ENCODE data around the gene NMNAT2. TPM values are rescaled to one million over a fixed set of nuclear protein-coding genes. Genes with fewer than 3 reads are reported as not detected.

Gene NMNAT2
- total RNA-seq, 1 experiment from 2014 or later, result 0.03 TPM

DNA sequence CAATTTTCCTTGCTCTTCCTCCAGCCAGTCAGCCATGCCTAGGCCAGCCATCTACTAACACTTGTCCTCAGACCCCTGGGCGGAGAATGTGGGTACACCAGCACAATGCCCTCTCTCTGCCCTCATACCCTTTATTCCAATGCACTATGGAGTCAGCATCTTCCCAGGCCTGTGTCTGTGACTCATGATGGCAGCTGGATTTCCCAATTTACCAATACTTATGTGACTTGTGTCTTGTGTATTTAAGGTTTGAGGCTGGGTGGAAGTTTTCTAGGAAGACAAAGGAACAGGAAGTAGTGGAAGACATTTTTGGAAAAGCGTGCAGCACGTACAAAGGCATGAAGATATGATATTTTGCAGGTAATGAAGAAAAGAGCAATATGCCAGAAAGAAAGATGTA lies 114.3 kb downstream of the NMNAT2 start:
- no peak for DNase-seq (ENCODE audit: low read depth, low spot score)
- in situ Hi-C loops (cut with HindIII; ENCODE audit: low pct_unique_long_range_greater_than_20kb, low sequenced_read_pairs), result no loop called here

GRCh38 chr1:183303323-183303645 lies 114.9 kb downstream of the NMNAT2 start:
- in situ Hi-C loops (cut with HindIII; ENCODE audit: low pct_unique_long_range_greater_than_20kb, low sequenced_read_pairs), result no loop called here
- no peak for DNase-seq (ENCODE audit: low read depth, low spot score)

DNA sequence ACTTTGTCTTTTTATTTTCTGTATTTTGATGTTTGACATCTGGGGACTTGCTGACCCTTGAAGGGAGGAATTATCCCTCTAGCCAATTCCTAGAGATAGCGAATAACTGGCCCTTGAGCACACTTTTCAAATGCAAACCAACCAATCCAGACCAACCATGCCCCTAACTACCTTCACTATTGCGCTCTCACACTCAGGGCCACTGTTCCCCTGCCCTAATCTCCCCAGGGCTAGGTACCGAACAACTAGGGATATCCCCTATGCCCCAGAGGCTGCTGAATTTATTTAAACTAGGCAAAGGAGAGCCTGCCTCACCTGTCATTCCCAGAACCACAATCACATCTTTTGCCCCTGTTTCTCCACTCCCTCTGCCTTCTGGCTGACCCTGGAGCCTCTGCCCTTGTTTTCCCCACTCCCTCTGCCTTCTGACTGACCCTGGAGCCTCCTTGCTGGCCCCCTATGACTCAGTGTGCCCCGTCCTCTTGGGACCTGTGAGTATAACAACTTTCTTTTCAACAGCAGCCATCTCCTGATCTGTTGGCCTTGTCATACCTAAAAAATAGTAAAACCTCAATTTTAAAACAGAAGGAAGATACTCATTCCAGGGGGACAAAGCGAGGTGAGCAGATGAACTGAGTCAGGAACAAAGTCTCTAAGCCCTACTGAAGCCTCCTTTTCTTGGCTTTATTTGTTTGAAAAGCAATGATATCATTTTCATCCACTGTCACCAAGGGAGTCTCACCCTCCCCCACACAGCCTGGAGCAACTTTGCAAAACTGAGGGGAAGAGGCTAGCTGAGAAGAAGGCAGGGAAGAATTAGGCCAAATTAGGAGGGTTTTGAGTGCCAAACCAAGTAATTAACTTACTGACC lies 115.5 kb downstream of the NMNAT2 start:
- no peak for DNase-seq (ENCODE audit: low read depth, low spot score)
- in situ Hi-C loops (cut with HindIII; ENCODE audit: low pct_unique_long_range_greater_than_20kb, low sequenced_read_pairs), result no loop called here

DNA sequence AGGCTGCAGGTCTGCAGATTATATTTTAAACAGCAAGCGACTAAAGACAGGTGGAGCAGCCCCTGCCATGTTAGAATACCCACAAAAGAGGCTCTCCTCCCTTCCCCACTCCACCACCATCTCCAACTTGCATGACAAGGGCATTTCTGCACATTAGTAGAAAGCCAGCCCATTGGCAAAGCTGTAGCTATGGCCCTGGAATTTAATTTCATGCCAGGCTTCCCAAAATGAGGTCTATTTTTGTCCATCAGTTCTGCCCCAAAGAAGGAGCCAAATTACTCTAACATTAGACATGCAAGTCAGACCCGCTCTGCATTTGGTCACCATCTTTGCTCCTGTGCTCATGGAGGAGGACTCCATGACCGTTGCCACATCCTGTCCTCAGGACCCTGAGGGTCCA lies 116.9 kb downstream of the NMNAT2 start:
- in situ Hi-C loops (cut with HindIII; ENCODE audit: low pct_unique_long_range_greater_than_20kb, low sequenced_read_pairs), result no loop called here
- no peak for DNase-seq (ENCODE audit: low read depth, low spot score)

DNA sequence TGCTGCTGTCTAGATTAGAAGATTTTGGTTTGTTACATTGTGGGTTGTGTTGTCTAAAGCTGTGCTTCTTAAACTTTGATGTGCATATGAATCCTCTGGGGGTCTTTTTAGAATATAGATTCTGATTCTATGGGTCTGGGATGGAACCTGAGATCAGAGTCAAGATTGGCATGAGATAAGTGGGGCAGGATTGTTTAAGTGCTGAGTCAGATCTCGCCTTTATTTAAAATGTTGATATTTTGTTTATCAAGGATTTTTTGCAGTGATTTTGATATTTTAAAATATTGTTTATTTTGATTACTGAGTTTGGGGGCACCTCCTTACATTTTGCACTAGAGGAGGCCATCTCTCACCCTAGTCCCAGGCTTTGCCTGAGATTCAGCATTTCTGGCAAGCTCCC lies 117.4 kb downstream of the NMNAT2 start:
- DNase-seq (ENCODE audit: low read depth, low spot score), result no peak
- in situ Hi-C loops (cut with HindIII; ENCODE audit: low pct_unique_long_range_greater_than_20kb, low sequenced_read_pairs), result no loop called here

- DNase-seq (ENCODE audit: low read depth, low spot score), result no peak
- in situ Hi-C loops (cut with HindIII; ENCODE audit: low pct_unique_long_range_greater_than_20kb, low sequenced_read_pairs), result no loop called here
Measured at GRCh38 chr1:183300395-183300794, 117.8 kb downstream of the NMNAT2 start.

DNA sequence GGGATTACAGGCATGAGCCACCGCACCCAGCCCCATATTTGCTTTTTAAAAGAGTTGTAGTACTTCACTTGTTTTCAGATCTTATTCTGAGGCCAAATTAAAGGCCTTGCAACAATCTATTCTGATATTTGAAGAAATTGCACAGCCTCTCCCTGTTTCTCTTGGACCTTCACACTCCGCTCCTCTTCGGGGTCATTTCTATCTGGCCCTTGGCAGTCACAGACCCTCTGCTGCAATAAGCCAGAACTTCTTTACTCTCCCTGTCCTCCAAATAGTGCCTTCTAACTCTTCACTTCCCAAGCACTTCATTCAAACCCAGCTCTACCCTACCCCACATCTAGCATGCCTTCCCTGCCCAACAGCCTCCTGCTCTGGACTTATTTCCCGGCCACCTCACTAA lies 121.4 kb downstream of the NMNAT2 start:
- in situ Hi-C loops (cut with HindIII; ENCODE audit: low pct_unique_long_range_greater_than_20kb, low sequenced_read_pairs), result no loop called here
- no peak for DNase-seq (ENCODE audit: low read depth, low spot score)

DNA sequence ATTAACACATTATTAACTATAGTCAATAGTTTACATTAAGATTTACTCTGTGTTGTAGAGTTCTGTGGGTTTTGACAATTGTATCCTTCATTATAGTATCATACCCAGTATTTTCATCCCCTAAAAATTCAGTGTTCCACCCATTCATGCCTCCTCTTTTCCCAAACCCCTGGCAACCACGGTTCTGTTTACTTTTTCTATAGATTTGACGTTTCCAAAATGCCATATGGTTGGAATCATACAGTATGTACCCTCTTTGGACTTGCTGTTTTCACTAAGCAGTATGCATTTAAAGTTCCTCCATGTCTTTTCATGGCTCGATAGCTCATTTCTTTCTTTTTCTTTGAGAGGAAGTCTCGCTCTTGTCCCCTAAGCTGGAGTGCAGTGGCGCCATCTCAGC lies 122.7 kb downstream of the NMNAT2 start:
- in situ Hi-C loops (cut with HindIII; ENCODE audit: low pct_unique_long_range_greater_than_20kb, low sequenced_read_pairs), result no loop called here
- no peak for DNase-seq (ENCODE audit: low read depth, low spot score)

DNA sequence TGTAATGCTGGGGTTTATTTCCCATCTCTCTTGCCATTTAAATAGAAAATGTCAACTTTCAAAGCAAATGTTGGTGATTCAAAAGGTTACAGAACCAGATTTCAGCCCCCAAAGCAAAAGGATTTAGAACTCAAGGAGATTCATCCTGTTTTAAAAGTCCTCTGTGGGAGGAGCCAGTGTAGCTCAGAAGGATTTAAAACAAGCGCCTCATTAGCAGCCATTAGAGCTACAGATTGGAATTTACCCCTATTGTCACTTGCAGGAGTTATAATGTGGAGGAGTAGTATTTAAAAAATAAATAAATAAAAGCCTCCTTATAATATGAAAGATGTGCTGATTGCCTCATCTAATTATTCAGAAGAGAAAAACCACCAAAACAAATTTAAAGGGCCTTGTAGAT lies 124.3 kb downstream of the NMNAT2 start:
- in situ Hi-C loops (cut with HindIII; ENCODE audit: low pct_unique_long_range_greater_than_20kb, low sequenced_read_pairs), result no loop called here
- DNase-seq (ENCODE audit: low read depth, low spot score), result no peak

DNA sequence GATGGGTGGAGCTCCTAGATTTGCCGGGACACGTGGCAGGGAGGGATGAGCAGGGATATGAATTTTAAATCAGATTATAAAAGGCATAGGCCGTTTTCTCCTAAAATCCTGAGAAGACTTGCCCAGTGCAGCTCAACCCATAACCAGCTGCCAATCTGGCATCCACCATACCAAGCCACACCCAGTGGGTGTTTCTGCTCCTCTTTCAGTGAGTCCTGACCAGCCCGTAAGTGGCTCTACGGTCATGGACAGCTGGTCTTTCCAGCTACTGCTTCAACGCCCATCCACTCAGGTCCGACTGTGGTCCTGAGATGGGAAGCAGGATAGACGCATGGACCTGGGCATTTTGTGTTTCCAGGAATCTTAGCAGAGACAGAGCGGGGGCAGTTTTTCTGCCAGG lies 124.9 kb downstream of the NMNAT2 start:
- in situ Hi-C loops (cut with HindIII; ENCODE audit: low pct_unique_long_range_greater_than_20kb, low sequenced_read_pairs), result no loop called here

DNA sequence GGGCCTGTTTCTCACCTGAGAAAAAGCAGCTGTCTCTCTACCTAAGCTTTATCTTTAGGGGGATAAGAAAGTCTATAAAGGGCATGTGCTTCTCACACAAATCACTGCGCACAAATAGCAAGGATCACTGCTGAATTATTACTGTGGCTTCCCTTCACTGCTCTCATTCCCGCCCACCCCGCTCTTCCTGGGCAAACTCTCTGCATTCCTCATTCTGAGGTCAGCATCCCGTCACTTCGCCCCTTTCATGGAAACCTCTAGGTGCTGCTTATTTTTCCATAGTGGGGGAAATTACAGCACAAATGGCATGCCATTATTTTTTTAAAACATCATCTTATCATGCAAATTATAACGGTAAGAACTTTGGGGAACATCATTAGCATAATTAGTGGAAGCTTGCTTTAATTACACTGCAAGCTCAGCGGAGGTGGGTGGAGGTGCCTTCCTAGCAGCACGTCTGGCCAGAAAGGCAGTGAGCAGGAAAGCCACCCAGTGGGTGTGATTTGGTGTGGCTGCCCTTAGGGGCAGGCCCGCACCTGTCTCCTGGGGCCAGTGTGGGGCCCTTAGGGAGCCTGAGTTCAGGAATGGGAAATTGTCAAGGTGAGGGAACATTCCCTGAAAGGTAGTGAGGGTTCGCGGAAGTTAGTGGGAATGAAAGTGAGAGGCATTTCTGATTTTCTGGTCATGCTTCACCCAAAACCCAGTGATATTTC lies 126.2 kb downstream of the NMNAT2 start:
- in situ Hi-C loops (cut with HindIII; ENCODE audit: low pct_unique_long_range_greater_than_20kb, low sequenced_read_pairs), result no loop called here
- no peak for DNase-seq (ENCODE audit: low read depth, low spot score)

More for the DNA sequence above, 124.9 kb downstream of the NMNAT2 start:
- DNase-seq (ENCODE audit: low read depth, low spot score), result no peak

DNA sequence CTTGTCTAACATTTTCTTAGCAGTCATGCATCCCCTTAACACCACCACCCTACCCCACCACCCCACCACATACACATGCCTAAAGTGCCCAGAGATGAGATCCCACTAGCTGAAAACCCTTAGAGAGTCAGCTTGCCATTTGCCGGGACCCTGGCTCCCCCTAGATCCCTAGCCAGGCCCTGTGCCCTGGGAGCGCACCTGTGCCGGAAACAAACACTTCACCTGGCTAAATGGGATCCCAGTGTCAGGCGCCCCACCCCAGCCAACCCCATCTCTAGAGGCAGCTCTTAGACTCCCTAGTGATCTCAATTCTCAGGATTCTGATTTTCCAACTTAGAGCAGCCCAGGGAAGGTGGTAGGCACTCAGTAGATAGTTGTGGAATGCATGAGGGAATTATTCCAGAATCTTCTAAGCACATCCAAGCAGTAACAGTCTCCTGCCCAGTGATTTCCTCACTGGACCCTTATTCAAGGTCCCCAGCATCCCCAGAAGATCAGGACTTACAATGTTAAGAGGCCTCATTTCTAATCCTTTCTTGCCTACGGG lies 126.9 kb downstream of the NMNAT2 start:
- no peak for DNase-seq (ENCODE audit: low read depth, low spot score)
- in situ Hi-C loops (cut with HindIII; ENCODE audit: low pct_unique_long_range_greater_than_20kb, low sequenced_read_pairs), result no loop called here

DNA sequence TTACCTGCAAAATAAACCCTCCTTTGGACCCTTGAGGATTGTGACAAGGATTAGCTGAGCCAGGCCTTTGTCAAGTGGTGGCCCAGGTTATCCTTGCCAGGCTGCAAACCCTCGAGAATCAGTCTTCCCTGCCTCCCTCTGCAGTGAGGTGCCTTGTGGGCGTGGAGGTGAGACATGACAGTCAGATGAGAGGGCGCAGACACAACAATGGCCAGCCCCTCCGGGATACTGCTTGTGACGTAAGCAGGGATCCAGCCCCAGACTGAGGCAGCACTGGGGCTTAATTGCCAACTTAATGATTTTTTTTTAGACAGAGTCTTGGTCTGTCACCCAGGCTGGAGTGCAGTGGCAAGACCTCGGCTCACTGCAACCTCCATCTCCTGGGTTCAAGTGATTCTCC lies 127.6 kb downstream of the NMNAT2 start:
- no peak for DNase-seq (ENCODE audit: low read depth, low spot score)
- in situ Hi-C loops (cut with HindIII; ENCODE audit: low pct_unique_long_range_greater_than_20kb, low sequenced_read_pairs), result no loop called here

DNA sequence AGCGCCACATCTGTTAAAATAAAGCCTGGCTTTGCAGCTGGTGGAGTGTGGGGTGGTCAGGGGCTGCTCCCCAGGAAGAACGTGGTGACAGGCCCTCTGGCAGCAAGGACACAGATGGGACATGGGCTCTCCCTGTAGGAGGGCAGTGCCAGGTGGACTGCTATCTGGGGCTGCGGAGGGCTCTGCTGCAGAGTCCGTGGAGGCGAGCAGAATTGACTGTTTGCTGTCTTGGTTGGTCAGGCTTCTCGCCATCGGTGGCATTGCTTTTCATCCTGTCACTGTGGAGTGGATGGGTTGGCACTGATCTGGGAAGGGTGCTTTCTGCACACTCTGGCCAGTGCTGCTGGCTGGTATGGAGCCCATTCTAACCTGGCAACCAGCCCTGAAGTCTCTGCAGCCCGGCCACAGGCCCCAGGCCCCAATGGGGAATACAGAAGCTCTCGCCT lies 129.1 kb downstream of the NMNAT2 start:
- in situ Hi-C loops (cut with HindIII; ENCODE audit: low pct_unique_long_range_greater_than_20kb, low sequenced_read_pairs), result no loop called here
- DNase-seq (ENCODE audit: low read depth, low spot score), result no peak

DNA sequence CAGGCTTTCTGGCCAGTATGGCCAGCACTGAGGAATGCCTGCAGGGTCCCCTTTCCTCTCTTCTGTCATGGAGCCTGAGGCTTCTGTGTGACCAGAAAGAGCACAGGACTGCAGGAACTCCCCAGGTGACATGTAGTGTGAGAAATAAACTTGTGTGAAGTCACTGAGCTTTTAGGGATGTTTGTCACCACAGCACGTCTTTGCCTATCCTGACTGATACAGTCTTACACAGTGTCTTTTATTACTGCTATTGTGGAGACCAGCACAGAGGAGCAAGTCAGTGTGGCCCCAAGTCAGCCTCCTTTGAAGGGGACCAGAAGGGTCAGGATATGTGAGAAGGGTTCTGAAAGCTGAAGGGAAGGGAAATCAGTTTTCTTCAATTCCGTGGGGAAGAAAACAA lies 129.6 kb downstream of the NMNAT2 start:
- DNase-seq (ENCODE audit: low read depth, low spot score), result no peak
- in situ Hi-C loops (cut with HindIII; ENCODE audit: low pct_unique_long_range_greater_than_20kb, low sequenced_read_pairs), result no loop called here

GRCh38 chr1:183287191-183287675 lies 130.9 kb downstream of the NMNAT2 start:
- in situ Hi-C loops (cut with HindIII; ENCODE audit: low pct_unique_long_range_greater_than_20kb, low sequenced_read_pairs), result no loop called here

DNA sequence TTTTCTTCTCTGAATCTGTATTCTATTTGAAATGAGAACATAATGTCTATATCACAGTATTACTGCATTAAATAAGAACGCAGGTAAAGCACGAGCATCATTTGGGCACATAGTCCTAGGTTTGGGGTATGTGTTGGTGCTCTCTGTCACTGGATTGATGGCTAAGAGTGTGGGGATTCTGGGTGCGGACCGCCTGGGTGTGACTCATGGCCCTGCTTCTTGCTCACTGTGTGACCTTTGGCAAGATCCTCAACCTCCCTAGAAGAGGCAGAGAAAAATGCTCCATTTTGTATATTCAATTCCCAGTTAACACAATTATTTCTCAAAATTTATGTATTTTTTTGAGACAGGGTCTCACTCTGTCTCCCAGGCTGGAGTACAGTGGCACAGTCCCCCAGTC lies 132.4 kb downstream of the NMNAT2 start:
- in situ Hi-C loops (cut with HindIII; ENCODE audit: low pct_unique_long_range_greater_than_20kb, low sequenced_read_pairs), result no loop called here
- DNase-seq (ENCODE audit: low read depth, low spot score), result no peak

More at GRCh38 chr1:183287191-183287675, 130.9 kb downstream of the NMNAT2 start:
- no peak for DNase-seq (ENCODE audit: low read depth, low spot score)

- in situ Hi-C loops (cut with HindIII; ENCODE audit: low pct_unique_long_range_greater_than_20kb, low sequenced_read_pairs), result no loop called here
- no peak for DNase-seq (ENCODE audit: low read depth, low spot score)
Measured at GRCh38 chr1:183285256-183285655, 132.9 kb downstream of the NMNAT2 start.

GRCh38 chr1:183284086-183284485 lies 134.1 kb downstream of the NMNAT2 start:
- in situ Hi-C loops (cut with HindIII; ENCODE audit: low pct_unique_long_range_greater_than_20kb, low sequenced_read_pairs), result no loop called here

More at GRCh38 chr1:183284086-183284485, 134.1 kb downstream of the NMNAT2 start:
- DNase-seq (ENCODE audit: low read depth, low spot score), result no peak
